ENCODE data around the gene THSD4.

DNA sequence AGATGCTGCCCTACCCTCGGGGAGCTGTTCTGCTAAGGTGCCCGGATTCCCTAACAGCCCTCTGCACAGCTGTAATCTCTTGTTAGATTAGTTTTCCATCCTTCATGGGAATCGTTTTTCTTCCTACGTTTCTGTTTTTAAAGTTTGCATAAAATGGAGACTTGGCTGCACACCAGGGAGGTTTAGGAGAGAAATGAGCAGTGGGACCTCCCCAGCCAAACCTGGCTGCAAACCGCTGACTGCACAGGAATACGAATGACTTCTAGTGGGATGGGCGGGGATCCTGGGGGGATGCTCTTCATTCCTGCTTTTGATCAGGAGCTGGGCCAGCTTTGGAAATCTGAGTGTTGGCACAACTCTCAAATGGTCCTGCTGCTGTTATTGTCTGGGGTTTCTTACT, 77.5 kb downstream of the THSD4 start:
- TF ChIP-seq CTCF (IDR thresholded peaks at IDR 0.05; ENCODE audit: insufficient read depth, low read length) (no peak), GABPA (IDR thresholded peaks at IDR 0.05; ENCODE audit: low read depth) (no peak), POLR2AphosphoS5 (IDR thresholded peaks at IDR 0.05; ENCODE audit: low read depth) (no peak)
- TF ChIP-seq, protein P1, sequence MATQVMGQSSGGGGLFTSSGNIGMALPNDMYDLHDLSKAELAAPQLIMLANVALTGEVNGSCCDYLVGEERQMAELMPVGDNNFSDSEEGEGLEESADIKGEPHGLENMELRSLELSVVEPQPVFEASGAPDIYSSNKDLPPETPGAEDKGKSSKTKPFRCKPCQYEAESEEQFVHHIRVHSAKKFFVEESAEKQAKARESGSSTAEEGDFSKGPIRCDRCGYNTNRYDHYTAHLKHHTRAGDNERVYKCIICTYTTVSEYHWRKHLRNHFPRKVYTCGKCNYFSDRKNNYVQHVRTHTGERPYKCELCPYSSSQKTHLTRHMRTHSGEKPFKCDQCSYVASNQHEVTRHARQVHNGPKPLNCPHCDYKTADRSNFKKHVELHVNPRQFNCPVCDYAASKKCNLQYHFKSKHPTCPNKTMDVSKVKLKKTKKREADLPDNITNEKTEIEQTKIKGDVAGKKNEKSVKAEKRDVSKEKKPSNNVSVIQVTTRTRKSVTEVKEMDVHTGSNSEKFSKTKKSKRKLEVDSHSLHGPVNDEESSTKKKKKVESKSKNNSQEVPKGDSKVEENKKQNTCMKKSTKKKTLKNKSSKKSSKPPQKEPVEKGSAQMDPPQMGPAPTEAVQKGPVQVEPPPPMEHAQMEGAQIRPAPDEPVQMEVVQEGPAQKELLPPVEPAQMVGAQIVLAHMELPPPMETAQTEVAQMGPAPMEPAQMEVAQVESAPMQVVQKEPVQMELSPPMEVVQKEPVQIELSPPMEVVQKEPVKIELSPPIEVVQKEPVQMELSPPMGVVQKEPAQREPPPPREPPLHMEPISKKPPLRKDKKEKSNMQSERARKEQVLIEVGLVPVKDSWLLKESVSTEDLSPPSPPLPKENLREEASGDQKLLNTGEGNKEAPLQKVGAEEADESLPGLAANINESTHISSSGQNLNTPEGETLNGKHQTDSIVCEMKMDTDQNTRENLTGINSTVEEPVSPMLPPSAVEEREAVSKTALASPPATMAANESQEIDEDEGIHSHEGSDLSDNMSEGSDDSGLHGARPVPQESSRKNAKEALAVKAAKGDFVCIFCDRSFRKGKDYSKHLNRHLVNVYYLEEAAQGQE (IDR thresholded peaks at IDR 0.05; ENCODE audit: insufficient replicate concordance, low read depth) = no peak

Measured in HL-60 (cell line).